Measurements from ENCODE around the gene ZRANB1.

GRCh38 chr10:125009661-125010161, 67.8 kb downstream of the ZRANB1 start:
- no peak for TF ChIP-seq TARDBP (IDR thresholded peaks at IDR 0.05)
- TF ChIP-seq ARNT (IDR thresholded peaks at IDR 0.05), result no peak
- TF ChIP-seq SUZ12 (IDR thresholded peaks at IDR 0.05), result no peak
- no peak for TF ChIP-seq FOXK2 (IDR thresholded peaks at IDR 0.05)
- no peak for TF ChIP-seq LEF1 (IDR thresholded peaks at IDR 0.05; ENCODE audit: borderline replicate concordance)
- TF ChIP-seq FOXM1 (IDR thresholded peaks at IDR 0.05; ENCODE audit: borderline replicate concordance), result no peak
- no peak for TF ChIP-seq BHLHE40 (IDR thresholded peaks at IDR 0.05; ENCODE audit: borderline replicate concordance)
- no peak for TF ChIP-seq CTBP1 (IDR thresholded peaks at IDR 0.05; ENCODE audit: borderline replicate concordance)
- TF ChIP-seq PKNOX1 (IDR thresholded peaks at IDR 0.05), result no peak
